GM21515 (cell line): ENCODE measurements around the gene EBF4.

Experiments used
- ATAC-seq: cut with Tn5 transposase; IDR thresholded peaks from one replicate; pipeline ENCODE4 v1.9.1; 2021; ENCODE audit not compliant: unreplicated experiment

EBF4 gene

GRCh38 chr20:2699775-2700413 lies 7.3 kb downstream of the EBF4 start:
- no peak for ATAC-seq

GRCh38 chr20:2700913-2701620 lies 8.5 kb downstream of the EBF4 start:
- no peak for ATAC-seq

- ATAC-seq, result no peak
These were observed 9.1 kb downstream of the EBF4 start for GRCh38 chr20:2701671-2702081.

- no peak for ATAC-seq
These were observed 11.3 kb downstream of the EBF4 start for GRCh38 chr20:2703716-2704475.

GRCh38 chr20:2705931-2706645 lies 13.5 kb downstream of the EBF4 start:
- no peak for ATAC-seq

GRCh38 chr20:2706688-2707352 lies 14.2 kb downstream of the EBF4 start:
- no peak for ATAC-seq

GRCh38 chr20:2707353-2708072 lies 14.9 kb downstream of the EBF4 start:
- ATAC-seq, result no peak

- ATAC-seq, result no peak
These were observed 15.5 kb downstream of the EBF4 start for GRCh38 chr20:2708073-2708415.

- no peak for ATAC-seq
These were observed 16.1 kb downstream of the EBF4 start for GRCh38 chr20:2708665-2709064.

- no peak for ATAC-seq
These were observed 16.8 kb downstream of the EBF4 start for GRCh38 chr20:2709205-2709981.

- ATAC-seq, result no peak
These were observed 20.7 kb downstream of the EBF4 start for GRCh38 chr20:2713285-2713684.

- ATAC-seq, result no peak
These were observed 36.7 kb downstream of the EBF4 start for GRCh38 chr20:2729251-2729713.

GRCh38 chr20:2729791-2730190 lies 37.2 kb downstream of the EBF4 start:
- ATAC-seq, result no peak

- no peak for ATAC-seq
These were observed 42.3 kb downstream of the EBF4 start for GRCh38 chr20:2734899-2735298.

- ATAC-seq, result no peak
These were observed 43.9 kb downstream of the EBF4 start for GRCh38 chr20:2736441-2736840.

- no peak for ATAC-seq
These were observed 45.9 kb downstream of the EBF4 start for GRCh38 chr20:2738331-2739041.

GRCh38 chr20:2739042-2739398 lies 46.4 kb downstream of the EBF4 start:
- no peak for ATAC-seq

- ATAC-seq, result no peak
These were observed 48.1 kb downstream of the EBF4 start for GRCh38 chr20:2740702-2741101.

- no peak for ATAC-seq
These were observed 48.9 kb downstream of the EBF4 start for GRCh38 chr20:2741463-2741862.
